Right atrium auricular region (tissue), 2 donors: ENCODE results near the gene PDE11A. TPM values are rescaled to one million over a fixed set of nuclear protein-coding genes. Genes with fewer than 3 reads are reported as not detected.

Experiments
- DNase-seq: peaks from one replicate; pipeline ENCODE4 v3.0.0-alpha.2; 2019; ENCODE audit warnings: low spot score
- H3K27ac ChIP-seq, 2 donors: fragments of 200-600 bp; sonication (generic); 1 replicate in 1 of 2; 2 replicates in 1 of 2; pipeline ENCODE4 v1.5.1; 2016 to 2019
- H3K27me3 ChIP-seq, 2 donors: fragments of 200-600 bp; sonication (generic); one replicate each; pipeline versions ENCODE4 v1.5.1 to v1.6.0; 2017 to 2019
- H3K36me3 ChIP-seq: fragments of 200-600 bp; sonication (generic); one replicate; pipeline ENCODE4 v1.5.1; 2016
- H3K4me1 ChIP-seq, 2 donors: fragments of 200-600 bp; sonication (generic); one replicate each; pipeline versions ENCODE4 v1.5.1 to v1.6.0; 2017 to 2019
- H3K4me3 ChIP-seq, 2 donors: fragments of 200-600 bp; sonication (generic); 1 replicate in 1 of 2; 2 replicates in 1 of 2; pipeline ENCODE4 v1.5.1; 2017 to 2019; ENCODE audit warnings: mild to moderate bottlenecking in 1 of 2, moderate library complexity in 1 of 2
- H3K9me3 ChIP-seq, 2 donors: fragments of 200-600 bp; sonication (generic); one replicate each; pipeline ENCODE4 v1.5.1; 2019
- total RNA-seq, 2 donors: library from RNA; depleted of rRNA; stranded (reverse); fragments of >200 nt; gene quantifications; one replicate each; pipeline ENCODE4 v1.1.0, GENCODE V29; 2016
- TF ChIP-seq, protein P1 (sequence below), 2 donors: fragments of 200-600 bp; sonication (generic); IDR thresholded peaks; one replicate each; pipeline ENCODE4 v1.5.1; 2019; ENCODE audit warnings: antibody characterized with exemption in 2 of 2

The PDE11A gene
- total RNA-seq, 2 donors from 2014 or later = 1.2 TPM; not detected in 1

GRCh38 chr2:177717831-177718618 lies 354.6 kb downstream of the PDE11A start:
- Histone ChIP-seq H3K27me3 (no peaks in the 10 kb centered on the region), H3K36me3 (no peaks in the 10 kb centered on the region), H3K9me3 (no peaks in the 10 kb centered on the region), H3K27ac (no peak overlapping the region), H3K4me1 (no peaks in the 10 kb centered on the region), H3K4me3 (no peak overlapping the region)
- no peak for DNase-seq
- TF ChIP-seq, protein P1, sequence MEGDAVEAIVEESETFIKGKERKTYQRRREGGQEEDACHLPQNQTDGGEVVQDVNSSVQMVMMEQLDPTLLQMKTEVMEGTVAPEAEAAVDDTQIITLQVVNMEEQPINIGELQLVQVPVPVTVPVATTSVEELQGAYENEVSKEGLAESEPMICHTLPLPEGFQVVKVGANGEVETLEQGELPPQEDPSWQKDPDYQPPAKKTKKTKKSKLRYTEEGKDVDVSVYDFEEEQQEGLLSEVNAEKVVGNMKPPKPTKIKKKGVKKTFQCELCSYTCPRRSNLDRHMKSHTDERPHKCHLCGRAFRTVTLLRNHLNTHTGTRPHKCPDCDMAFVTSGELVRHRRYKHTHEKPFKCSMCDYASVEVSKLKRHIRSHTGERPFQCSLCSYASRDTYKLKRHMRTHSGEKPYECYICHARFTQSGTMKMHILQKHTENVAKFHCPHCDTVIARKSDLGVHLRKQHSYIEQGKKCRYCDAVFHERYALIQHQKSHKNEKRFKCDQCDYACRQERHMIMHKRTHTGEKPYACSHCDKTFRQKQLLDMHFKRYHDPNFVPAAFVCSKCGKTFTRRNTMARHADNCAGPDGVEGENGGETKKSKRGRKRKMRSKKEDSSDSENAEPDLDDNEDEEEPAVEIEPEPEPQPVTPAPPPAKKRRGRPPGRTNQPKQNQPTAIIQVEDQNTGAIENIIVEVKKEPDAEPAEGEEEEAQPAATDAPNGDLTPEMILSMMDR (IDR thresholded peaks at IDR 0.05) = peak in 1 of 2 donors; percentile 50

GRCh38 chr2:177716484-177716883 lies 356.1 kb downstream of the PDE11A start:
- TF ChIP-seq, protein P1 (IDR thresholded peaks at IDR 0.05) = no peak
- no peaks in the 10 kb centered on the region for H3K9me3 ChIP-seq
- no peak for DNase-seq
- H3K4me3 ChIP-seq = no peak overlapping the region
- no peaks in the 10 kb centered on the region for H3K36me3 ChIP-seq
- H3K27me3 ChIP-seq = no peaks in the 10 kb centered on the region
- no peak overlapping the region for H3K27ac ChIP-seq
- H3K4me1 ChIP-seq = no peaks in the 10 kb centered on the region

DNA sequence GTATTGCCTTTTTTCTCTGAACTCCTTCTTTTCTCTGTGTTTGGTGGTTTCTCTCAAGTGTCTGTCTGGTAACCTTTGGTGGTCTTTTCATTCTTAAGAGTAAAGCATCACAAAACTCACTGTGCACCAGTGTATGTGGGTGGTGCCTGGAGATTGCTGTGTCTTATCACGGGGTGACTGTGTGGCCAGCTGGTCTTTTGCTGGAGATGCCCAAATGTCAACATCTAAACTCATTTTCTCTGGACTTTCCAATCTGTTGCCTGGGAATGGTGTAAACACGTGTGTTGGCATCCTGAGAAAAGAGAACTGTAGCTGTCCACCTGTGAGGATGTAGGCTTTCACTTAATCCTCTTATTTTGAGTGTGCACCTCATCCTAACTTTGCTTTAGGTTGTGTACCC lies 356.8 kb downstream of the PDE11A start:
- H3K36me3 ChIP-seq = no peaks in the 10 kb centered on the region
- DNase-seq = no peak
- no peaks in the 10 kb centered on the region for H3K4me1 ChIP-seq
- H3K27ac ChIP-seq = no peak overlapping the region
- no peaks in the 10 kb centered on the region for H3K27me3 ChIP-seq
- no peak overlapping the region for H3K4me3 ChIP-seq
- TF ChIP-seq, protein P1 (IDR thresholded peaks at IDR 0.05) = no peak
- no peaks in the 10 kb centered on the region for H3K9me3 ChIP-seq

DNA sequence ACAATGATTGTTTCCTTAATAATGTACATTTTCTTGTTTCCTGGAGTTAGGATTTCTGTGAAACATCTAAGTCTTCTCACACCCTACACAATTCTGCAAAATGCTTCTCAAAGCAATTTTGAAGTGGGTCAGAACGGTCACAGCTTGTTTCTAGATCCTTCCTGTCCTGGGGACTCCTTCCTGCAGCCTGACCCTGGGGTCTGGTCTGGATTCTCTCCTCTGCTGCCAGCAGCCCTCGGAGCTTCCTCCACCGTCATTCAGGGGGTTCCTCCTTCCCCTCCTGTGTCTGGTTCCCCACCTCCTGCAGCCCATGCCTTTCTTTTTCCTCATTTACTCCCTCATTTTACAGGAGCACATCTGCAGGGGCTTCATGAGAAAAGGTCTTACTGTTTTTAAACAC lies 357.9 kb downstream of the PDE11A start:
- Histone ChIP-seq H3K9me3 (no peaks in the 10 kb centered on the region), H3K4me3 (no peak overlapping the region), H3K27ac (no peak overlapping the region), H3K27me3 (no peaks in the 10 kb centered on the region), H3K36me3 (no peaks in the 10 kb centered on the region), H3K4me1 (no peaks in the 10 kb centered on the region)
- TF ChIP-seq, protein P1 (IDR thresholded peaks at IDR 0.05) = no peak
- no peak for DNase-seq

DNA sequence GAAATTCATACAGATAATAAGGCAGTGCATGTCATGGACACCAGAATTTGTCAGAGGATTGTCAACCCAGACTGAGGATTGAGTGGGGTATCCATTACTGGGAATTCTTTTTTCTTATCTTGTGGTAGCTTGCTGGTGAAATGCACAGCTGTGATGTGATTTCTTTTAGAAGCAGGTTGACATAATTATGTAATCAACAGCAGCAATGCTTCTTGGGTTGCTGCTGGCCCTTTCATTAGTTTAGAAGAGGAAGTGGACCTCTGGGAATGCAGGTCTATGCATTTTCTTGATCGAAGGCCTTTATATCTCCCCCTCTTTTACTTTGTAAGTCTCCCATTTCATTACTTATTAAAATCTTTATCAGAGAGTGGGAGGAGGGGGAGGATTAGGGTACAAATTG lies 360.1 kb downstream of the PDE11A start:
- H3K36me3 ChIP-seq = no peaks in the 10 kb centered on the region
- H3K9me3 ChIP-seq = no peaks in the 10 kb centered on the region
- no peaks in the 10 kb centered on the region for H3K27me3 ChIP-seq
- no peak overlapping the region for H3K4me3 ChIP-seq
- DNase-seq = no peak
- TF ChIP-seq, protein P1 (IDR thresholded peaks at IDR 0.05) = no peak
- H3K4me1 ChIP-seq = no peaks in the 10 kb centered on the region
- H3K27ac ChIP-seq = no peak overlapping the region
